ENCODE results near the gene GRM3.

GRM3 gene

GRCh38 chr7:86749741-86750665 is 106.3 kb downstream of the GRM3 start:
- TF ChIP-seq, protein P1, sequence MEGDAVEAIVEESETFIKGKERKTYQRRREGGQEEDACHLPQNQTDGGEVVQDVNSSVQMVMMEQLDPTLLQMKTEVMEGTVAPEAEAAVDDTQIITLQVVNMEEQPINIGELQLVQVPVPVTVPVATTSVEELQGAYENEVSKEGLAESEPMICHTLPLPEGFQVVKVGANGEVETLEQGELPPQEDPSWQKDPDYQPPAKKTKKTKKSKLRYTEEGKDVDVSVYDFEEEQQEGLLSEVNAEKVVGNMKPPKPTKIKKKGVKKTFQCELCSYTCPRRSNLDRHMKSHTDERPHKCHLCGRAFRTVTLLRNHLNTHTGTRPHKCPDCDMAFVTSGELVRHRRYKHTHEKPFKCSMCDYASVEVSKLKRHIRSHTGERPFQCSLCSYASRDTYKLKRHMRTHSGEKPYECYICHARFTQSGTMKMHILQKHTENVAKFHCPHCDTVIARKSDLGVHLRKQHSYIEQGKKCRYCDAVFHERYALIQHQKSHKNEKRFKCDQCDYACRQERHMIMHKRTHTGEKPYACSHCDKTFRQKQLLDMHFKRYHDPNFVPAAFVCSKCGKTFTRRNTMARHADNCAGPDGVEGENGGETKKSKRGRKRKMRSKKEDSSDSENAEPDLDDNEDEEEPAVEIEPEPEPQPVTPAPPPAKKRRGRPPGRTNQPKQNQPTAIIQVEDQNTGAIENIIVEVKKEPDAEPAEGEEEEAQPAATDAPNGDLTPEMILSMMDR (conservative IDR thresholded peaks at IDR 0.05): no peak
- H3K27ac ChIP-seq: no peak overlapping the region

DNA sequence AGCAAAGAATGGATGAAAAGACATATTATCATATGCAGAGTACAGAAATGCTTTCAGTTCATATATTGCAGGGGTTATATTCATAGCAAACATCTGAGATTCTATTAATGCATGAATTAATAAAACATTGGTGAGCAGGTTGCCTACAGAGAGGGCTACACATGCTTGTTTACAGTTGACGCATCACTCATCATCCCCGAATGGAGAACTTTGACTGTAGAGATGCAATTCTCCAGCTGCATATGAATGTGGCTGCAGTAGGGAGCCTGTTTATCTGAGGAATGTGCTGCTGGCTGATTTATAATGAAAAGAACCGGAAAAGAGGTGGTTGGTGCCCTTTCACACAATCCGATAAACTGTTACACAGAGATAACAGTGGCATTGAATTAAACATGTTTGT is 116.5 kb downstream of the GRM3 start:
- no peak overlapping the region for H3K27ac ChIP-seq
- TF ChIP-seq, protein P1 (conservative IDR thresholded peaks at IDR 0.05): no peak

GRCh38 chr7:86762129-86762528 is 118.4 kb downstream of the GRM3 start:
- H3K27ac ChIP-seq: no peak overlapping the region
- TF ChIP-seq, protein P1 (conservative IDR thresholded peaks at IDR 0.05): no peak

GRCh38 chr7:86765931-86766330 is 122.2 kb downstream of the GRM3 start:
- H3K27ac ChIP-seq: no peak overlapping the region
- TF ChIP-seq, protein P1 (conservative IDR thresholded peaks at IDR 0.05): no peak

DNA sequence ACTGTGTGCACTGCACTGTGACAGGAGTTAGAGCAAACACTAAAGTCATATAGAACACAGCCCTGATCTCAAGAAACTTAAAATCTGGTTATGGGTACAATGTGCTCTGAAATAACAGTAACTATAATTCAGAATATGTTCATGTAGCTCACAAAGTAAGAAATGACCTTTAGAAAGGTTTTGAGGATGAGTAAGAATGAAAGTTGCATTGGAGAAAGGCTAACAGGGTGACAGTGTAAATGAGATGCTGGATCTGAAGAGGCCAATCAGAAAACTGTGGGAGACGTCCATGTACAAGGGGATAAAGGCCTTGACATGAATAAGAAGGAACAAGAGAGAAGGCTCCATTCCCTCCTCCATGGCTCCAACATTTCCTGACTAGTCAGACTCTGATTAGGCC is 124.7 kb downstream of the GRM3 start:
- TF ChIP-seq, protein P1 (conservative IDR thresholded peaks at IDR 0.05): no peak
- no peak overlapping the region for H3K27ac ChIP-seq

- H3K27ac ChIP-seq: no peak overlapping the region
- TF ChIP-seq, protein P1 (conservative IDR thresholded peaks at IDR 0.05): no peak
Observed at GRCh38 chr7:86768967-86769760, 125.5 kb downstream of the GRM3 start.

GRCh38 chr7:86773309-86773708 is 129.6 kb downstream of the GRM3 start:
- TF ChIP-seq, protein P1 (conservative IDR thresholded peaks at IDR 0.05): no peak
- no peak overlapping the region for H3K27ac ChIP-seq

Measured in VCaP (cell line).